Keratinocyte (primary cell): Measurements from ENCODE around the gene SMURF2. TPM values are rescaled to one million over a fixed set of nuclear protein-coding genes. Genes with fewer than 3 reads are reported as not detected.

Experiments
- DNase-seq: peaks from one replicate; pipeline ENCODE4 v3.0.0-alpha.2; 2011; ENCODE audit warnings: low read depth, missing footprints, low spot score
- FAIRE-seq: peaks from 2 replicates; lab custom pipeline; 2011; peaks lifted over from hg19 to GRCh38; lab: Jason Lieb, UNC
- H2AFZ ChIP-seq: 2 replicates; pipeline ENCODE4 v1.6.0; 2012; ENCODE audit warnings: low read length, control low read depth, inconsistent platforms; ENCODE audit not compliant: control insufficient read depth
- H3K27ac ChIP-seq: 2 replicates; pipeline ENCODE4 v1.5.1; 2011; ENCODE audit warnings: low read length; ENCODE audit not compliant: control insufficient read depth, insufficient read depth
- H3K27me3 ChIP-seq: 3 replicates; pipeline ENCODE4 v1.6.0; 2011; ENCODE audit warnings: low read length; ENCODE audit not compliant: control insufficient read depth, insufficient read depth; ENCODE audit errors: extremely low read depth
- H3K36me3 ChIP-seq, 2 experiments: 2 replicates in 1 of 2; 3 replicates in 1 of 2; pipeline ENCODE4 v1.5.1; 2011; ENCODE audit warnings: low read length in 2 of 2, mild to moderate bottlenecking in 1 of 2; ENCODE audit not compliant: control insufficient read depth in 2 of 2, insufficient read depth in 2 of 2; ENCODE audit errors: extremely low read depth in 1 of 2
- H3K4me1 ChIP-seq: 3 replicates; pipeline ENCODE4 v1.5.1; 2011; ENCODE audit warnings: low read length; ENCODE audit not compliant: control insufficient read depth, insufficient read depth; ENCODE audit errors: extremely low read depth
- H3K4me2 ChIP-seq: 3 replicates; pipeline ENCODE4 v1.6.0; 2011; ENCODE audit warnings: low read depth, low read length; ENCODE audit not compliant: control insufficient read depth, insufficient read depth; ENCODE audit errors: extremely low read depth
- H3K4me3 ChIP-seq, 3 experiments: fragments of 200-600 bp in 1 of 3; sonication (generic) in 1 of 3; 2 replicates in 2 of 3; 3 replicates in 1 of 3; pipeline ENCODE4 v1.5.1; 2011 to 2016; ENCODE audit warnings: low read length in 3 of 3, mild to moderate bottlenecking in 3 of 3, control low read depth in 2 of 3, inconsistent platforms in 1 of 3, low read depth in 1 of 3, mixed read lengths in 1 of 3, mixed run types in 1 of 3, moderate library complexity in 1 of 3; ENCODE audit not compliant: control insufficient read depth in 2 of 3, insufficient read depth in 2 of 3; ENCODE audit errors: extremely low read depth in 1 of 3
- H3K79me2 ChIP-seq: 2 replicates; pipeline ENCODE4 v1.6.0; 2012; ENCODE audit warnings: low read length; ENCODE audit not compliant: control insufficient read depth, insufficient read depth
- H3K9ac ChIP-seq: 3 replicates; pipeline ENCODE4 v1.6.0; 2011; ENCODE audit warnings: low read length; ENCODE audit not compliant: control insufficient read depth, insufficient read depth; ENCODE audit errors: extremely low read depth
- H3K9me1 ChIP-seq: 3 replicates; pipeline ENCODE4 v1.6.0; 2011; ENCODE audit warnings: low read length; ENCODE audit not compliant: control insufficient read depth, insufficient read depth; ENCODE audit errors: extremely low read depth
- H3K9me3 ChIP-seq: 2 replicates; pipeline ENCODE4 v1.5.1; 2012; ENCODE audit warnings: low read depth, low read length; ENCODE audit not compliant: control insufficient read depth
- H4K20me1 ChIP-seq: 3 replicates; pipeline ENCODE4 v1.6.0; 2011; ENCODE audit warnings: low read length; ENCODE audit not compliant: control insufficient read depth, insufficient read depth; ENCODE audit errors: extremely low read depth
- CTCF ChIP-seq, 3 experiments: IDR thresholded peaks in 1 of 3; conservative IDR thresholded peaks in 1 of 3; optimal IDR thresholded peaks in 1 of 3; 2 replicates in 2 of 3; 3 replicates in 1 of 3; pipeline versions ENCODE3 to v1.5.1; 2011; ENCODE audit warnings: low read length in 3 of 3, mild to moderate bottlenecking in 3 of 3, moderate library complexity in 2 of 3, control low read depth in 1 of 3, inconsistent platforms in 1 of 3; ENCODE audit not compliant: insufficient read depth in 2 of 3; ENCODE audit errors: extremely low read depth in 1 of 3
- EZH2 ChIP-seq: IDR thresholded peaks from one replicate; pipeline ENCODE4 v1.6.1; 2012; ENCODE audit warnings: inconsistent platforms, mild to moderate bottlenecking, low read length, moderate library complexity
- dilution Hi-C: fragments of 300-500 bp; cut with MboI; formaldehyde crosslinking; loops from one replicate; pipeline ENCODE4 v1.7.0; 2020; ENCODE audit warnings: low sequenced_read_pairs; ENCODE audit not compliant: extremely low pct_ligation_motif_present
- polyA plus RNA-seq, 5 experiments: library from polyadenylated mRNA; depleted of rRNA in 3 of 5; stranded (reverse) in 3 of 5; stranded (forward) in 1 of 5; unstranded in 1 of 5; fragments of >200 nt; gene quantifications; 1 replicate in 1 of 5; 2 replicates in 3 of 5; 3 replicates in 1 of 5; pipeline versions ENCODE4 v1.2.1 to v1.2.3, GENCODE V29; 2011 to 2012; ENCODE audit warnings: missing spikeins in 2 of 5, low read depth in 1 of 5, low replicate concordance in 1 of 5

SMURF2 gene
- polyA plus RNA-seq, 1 donor (not counting 4 experiments of a cell fraction or from before 2014, with no cell fraction given) = 128 TPM

DNA sequence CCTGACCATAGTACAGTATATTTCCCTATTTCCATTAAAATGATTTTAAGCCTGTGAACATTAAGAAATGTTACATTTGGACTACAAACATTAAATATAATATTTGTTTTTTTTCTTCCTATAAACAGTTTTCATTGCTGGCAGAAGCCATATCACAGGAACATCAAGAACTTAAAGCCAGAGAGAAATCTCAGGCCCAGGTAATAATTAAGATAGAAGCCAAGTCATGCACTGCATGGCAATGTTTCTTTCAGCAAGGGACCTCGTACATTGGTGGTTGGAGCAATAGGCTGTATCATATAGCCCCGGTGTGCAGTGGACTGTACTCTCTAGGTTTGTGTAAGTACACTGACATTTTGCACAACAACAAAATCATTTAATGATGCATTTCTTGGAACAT lies 125.2 kb downstream of the SMURF2 start:
- Histone ChIP-seq H3K79me2 (no peaks in the 10 kb centered on the region), H3K9me1 (no peaks in the 10 kb centered on the region), H3K27me3 (no peaks in the 10 kb centered on the region), H3K4me2 (no peak overlapping the region), H3K4me3 (no peak overlapping the region), H3K27ac (no peak overlapping the region), H4K20me1 (peaks cover 8% of the 10 kb centered on the region), H2AFZ (no peak overlapping the region), H3K36me3 (peaks cover 30 to 48% of the 10 kb centered on the region in 2 experiments), H3K9ac (no peak overlapping the region), H3K9me3 (no peaks in the 10 kb centered on the region), H3K4me1 (no peaks in the 10 kb centered on the region)
- FAIRE-seq (no peak), DNase-seq (no peak)
- dilution Hi-C loops = no loop called here
- TF ChIP-seq CTCF (optimal IDR thresholded peaks at IDR 0.05 in 1 of 3, IDR thresholded peaks at IDR 0.05 in 1 of 3, conservative IDR thresholded peaks at IDR 0.05 in 1 of 3; ENCODE audit: extremely low read depth in 1 of 3, insufficient read depth in 2 of 3, low read length in 3 of 3) (no peak), EZH2 (no peak)

DNA sequence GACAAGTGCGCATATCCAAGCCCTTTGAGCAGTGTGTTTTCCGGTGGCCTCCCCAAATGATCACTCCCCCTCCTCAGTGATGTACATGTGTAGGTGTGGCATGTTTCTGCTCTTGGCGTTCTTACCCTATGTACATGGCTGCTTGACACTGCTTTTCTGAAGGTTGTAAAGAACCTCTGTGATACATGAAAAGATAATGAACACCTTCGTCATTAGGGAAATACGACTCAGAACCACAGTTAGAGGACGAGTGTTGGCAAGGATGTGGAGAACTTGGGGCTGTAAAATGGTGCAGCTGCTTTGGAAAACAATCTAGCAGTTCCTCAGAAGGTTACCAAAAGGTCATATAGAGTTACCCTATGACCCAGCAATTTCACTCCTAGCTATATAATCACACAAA lies 126.8 kb downstream of the SMURF2 start:
- Histone ChIP-seq H3K27ac (no peak overlapping the region), H3K9me3 (no peaks in the 10 kb centered on the region), H3K36me3 (peaks cover 26 to 47% of the 10 kb centered on the region in 2 experiments), H3K4me1 (no peaks in the 10 kb centered on the region), H3K4me2 (no peak overlapping the region), H3K9me1 (no peaks in the 10 kb centered on the region), H3K9ac (no peak overlapping the region), H3K79me2 (no peaks in the 10 kb centered on the region), H3K27me3 (no peaks in the 10 kb centered on the region), H2AFZ (no peak overlapping the region), H3K4me3 (no peak overlapping the region), H4K20me1 (peaks cover 8% of the 10 kb centered on the region)
- DNase-seq = no peak
- dilution Hi-C loops = no loop called here
- FAIRE-seq = no peak
- TF ChIP-seq EZH2 = no peak
- no peak for TF ChIP-seq CTCF (optimal IDR thresholded peaks at IDR 0.05 in 1 of 3, IDR thresholded peaks at IDR 0.05 in 1 of 3, conservative IDR thresholded peaks at IDR 0.05 in 1 of 3; ENCODE audit: extremely low read depth in 1 of 3, insufficient read depth in 2 of 3, low read length in 3 of 3)
